ENCODE data around the gene ITPRIP. TPM values are rescaled to one million over a fixed set of nuclear protein-coding genes. Genes with fewer than 3 reads are reported as not detected.

The ITPRIP gene
- total and polyA plus RNA-seq, 2 of the 8 experiments (the other 6 are each of a cell fraction or from before 2014, with no cell fraction given) = 15.3 to 16.9 TPM

- no peak for FAIRE-seq
- TF ChIP-seq BRCA1 (IDR thresholded peaks at IDR 0.05; ENCODE audit: low read depth, low read length) = no peak
- TF ChIP-seq SIRT6 (IDR thresholded peaks at IDR 0.05; ENCODE audit: low read length) = no peak
- TF ChIP-seq, protein P1, sequence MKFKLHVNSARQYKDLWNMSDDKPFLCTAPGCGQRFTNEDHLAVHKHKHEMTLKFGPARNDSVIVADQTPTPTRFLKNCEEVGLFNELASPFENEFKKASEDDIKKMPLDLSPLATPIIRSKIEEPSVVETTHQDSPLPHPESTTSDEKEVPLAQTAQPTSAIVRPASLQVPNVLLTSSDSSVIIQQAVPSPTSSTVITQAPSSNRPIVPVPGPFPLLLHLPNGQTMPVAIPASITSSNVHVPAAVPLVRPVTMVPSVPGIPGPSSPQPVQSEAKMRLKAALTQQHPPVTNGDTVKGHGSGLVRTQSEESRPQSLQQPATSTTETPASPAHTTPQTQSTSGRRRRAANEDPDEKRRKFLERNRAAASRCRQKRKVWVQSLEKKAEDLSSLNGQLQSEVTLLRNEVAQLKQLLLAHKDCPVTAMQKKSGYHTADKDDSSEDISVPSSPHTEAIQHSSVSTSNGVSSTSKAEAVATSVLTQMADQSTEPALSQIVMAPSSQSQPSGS (IDR thresholded peaks at IDR 0.05; ENCODE audit: low read length) = no peak
- TF ChIP-seq HDAC6 (IDR thresholded peaks at IDR 0.05; ENCODE audit: low read depth, low read length) = no peak
- TF ChIP-seq MAX (IDR thresholded peaks at IDR 0.05) = no peak
- TF ChIP-seq SAP30 (IDR thresholded peaks at IDR 0.05; ENCODE audit: insufficient read depth, insufficient replicate concordance, low read length) = no peak
- no peak for TF ChIP-seq CREB1 (IDR thresholded peaks at IDR 0.05)
- no peak overlapping the region for H3K4ac ChIP-seq (replicated peaks; ENCODE audit: insufficient read length, low read depth, low read length)
- H3K23ac ChIP-seq (ENCODE audit: insufficient read length) = no peak overlapping the region
- H3K56ac ChIP-seq (replicated peaks; ENCODE audit: insufficient read length, low read depth, low read length) = no peak overlapping the region
- no peak overlapping the region for H2AK5ac ChIP-seq (ENCODE audit: low read depth, low read length)
- no peaks in the 10 kb centered on the region for H3K9me3 ChIP-seq (ENCODE audit: insufficient read depth in 2 of 2, low read depth in 1 of 2, low read length in 1 of 2)
- no peak overlapping the region for H4K91ac ChIP-seq (replicated peaks; ENCODE audit: insufficient read length, low read length)
- no peak overlapping the region for H3K9ac ChIP-seq (replicated peaks in 1 of 4; ENCODE audit: extremely low read depth in 1 of 4, low read depth in 3 of 4, low read length in 3 of 4)
- CTCF ChIA-PET (ENCODE audit: partially characterized antibody) = interaction anchor here (1.1 to 18.5 kb wide), 7 partner anchors 12 to 38 kb away, joined by 4 to 166 read pairs (median 5); partner anchors contain the start of genes CFAP58 and ITPRIP
- H3K14ac ChIP-seq (ENCODE audit: insufficient read length) = no peak overlapping the region
- no peak overlapping the region for H2AFZ ChIP-seq (ENCODE audit: low read length)
- H3K27me3 ChIP-seq (replicated peaks in 1 of 4; ENCODE audit: control insufficient read depth in 3 of 4, extremely low read depth in 1 of 4, insufficient read depth in 3 of 4, low read length in 3 of 4) = no peaks in the 10 kb centered on the region
- no peak overlapping the region for H3K4me2 ChIP-seq (ENCODE audit: insufficient read depth in 1 of 2, low read depth in 2 of 2, low read length in 2 of 2)
- H3K79me1 ChIP-seq (ENCODE audit: low read depth, low read length) = peaks cover 39% of the 10 kb centered on the region
- no peak overlapping the region for H2BK5ac ChIP-seq (ENCODE audit: low read depth, low read length)
- no peaks in the 10 kb centered on the region for H3K23me2 ChIP-seq (ENCODE audit: low read depth, low read length)
- no peak overlapping the region for H3K4me3 ChIP-seq (ENCODE audit: extremely low read depth in 1 of 4, insufficient read depth in 2 of 4, low read depth in 3 of 4, low read length in 4 of 4)
- 97% methylated on average over 10 of the region's 10 CpGs; no CpG with 5 or more reads in 1 of the 2 experiments for WGBS, 2 experiments (ENCODE audit: extremely low coverage in 1 of 2, insufficient coverage in 1 of 2, insufficient read length in 1 of 2, insufficient replicate concordance in 2 of 2, low coverage in 1 of 2, low lambda C conversion rate in 2 of 2, missing lambda C conversion rate in 1 of 2)
- H2BK15ac ChIP-seq (ENCODE audit: low read length) = no peak overlapping the region
- H3K18ac ChIP-seq (ENCODE audit: extremely low read depth, low read length) = no peak overlapping the region
- no peak overlapping the region for H3K27ac ChIP-seq (ENCODE audit: low read depth, low read length)
- peaks cover 4 to 91% of the 10 kb centered on the region in 2 experiments; a peak in 3 of 4 replicates for H3K79me2 ChIP-seq (ENCODE audit: control insufficient read depth in 1 of 2, insufficient read depth in 2 of 2, low read length in 2 of 2)
- H2BK20ac ChIP-seq (ENCODE audit: low read length) = no peak overlapping the region
- H4K8ac ChIP-seq (ENCODE audit: extremely low read depth, insufficient read depth, low read length) = no peak overlapping the region
- no peak overlapping the region for H2BK120ac ChIP-seq (replicated peaks; ENCODE audit: low read depth, low read length)
- peaks cover 0 to 7% of the 10 kb centered on the region in 2 experiments for H4K20me1 ChIP-seq (replicated peaks in 1 of 2; ENCODE audit: control insufficient read depth in 1 of 2, insufficient read depth in 2 of 2, low read length in 2 of 2)
- H4K5ac ChIP-seq (ENCODE audit: insufficient read length, low read depth, low read length) = no peak overlapping the region
- no peak overlapping the region for H2BK12ac ChIP-seq (ENCODE audit: low read depth, low read length)
- POLR2A ChIA-PET (ENCODE audit: partially characterized antibody) = interaction anchor here (1.6 kb wide), 1 partner anchor 18 kb away, joined by 8 read pairs; no protein-coding TSS in a partner anchor
- H3K4me1 ChIP-seq (replicated peaks in 1 of 4; ENCODE audit: control insufficient read depth in 3 of 4, insufficient read depth in 4 of 4, low read length in 3 of 4) = peaks cover 30 to 62% (median 52%) of the 10 kb centered on the region in 4 experiments
- no peak for DNase-seq (ENCODE audit: low read depth in 1 of 2, low spot score in 2 of 2)
- no peaks in the 10 kb centered on the region for H3K36me3 ChIP-seq (ENCODE audit: control insufficient read depth in 2 of 4, insufficient read depth in 4 of 4, low read length in 3 of 4)
Observed at GRCh38 chr10:104324931-104325330, 13.3 kb downstream of the ITPRIP start.

Measured in H1 (cell line).